Measurements from ENCODE around the gene DOLPP1.
"Not testable (repeated sequence)": the region's sequence is repeated elsewhere in the genome, so short reads cannot be mapped to it uniquely, and the experiment has no call there.

DOLPP1 gene

GRCh38 chr9:129113645-129114304 lies 32.9 kb downstream of the DOLPP1 start:
- DNase-seq: no peak

- no peak for DNase-seq
Observed at GRCh38 chr9:129118799-129119198, 37.9 kb downstream of the DOLPP1 start.

- peak; percentile 21 for DNase-seq
Observed at GRCh38 chr9:129121483-129121882, 40.6 kb downstream of the DOLPP1 start.

- DNase-seq: no peak
Observed at GRCh38 chr9:129122133-129122532, 41.2 kb downstream of the DOLPP1 start.

- DNase-seq: not testable (repeated sequence)
Observed at GRCh38 chr9:129122976-129123375, 42.1 kb downstream of the DOLPP1 start.

- no peak for DNase-seq
Observed at GRCh38 chr9:129124506-129125069, 43.7 kb downstream of the DOLPP1 start.

- peak; percentile 84 for DNase-seq
Observed at GRCh38 chr9:129125478-129125877, 44.6 kb downstream of the DOLPP1 start.

- no peak for DNase-seq
Observed at GRCh38 chr9:129126749-129127618, 46.1 kb downstream of the DOLPP1 start.

GRCh38 chr9:129128689-129129088 lies 47.8 kb downstream of the DOLPP1 start:
- DNase-seq: no peak

GRCh38 chr9:129130271-129130670 lies 49.4 kb downstream of the DOLPP1 start:
- not testable (repeated sequence) for DNase-seq

- no peak for DNase-seq
Observed at GRCh38 chr9:129130791-129131190, 49.9 kb downstream of the DOLPP1 start.

GRCh38 chr9:129131300-129132145 lies 50.6 kb downstream of the DOLPP1 start:
- peak; percentile 58 for DNase-seq

GRCh38 chr9:129133082-129133481 lies 52.2 kb downstream of the DOLPP1 start:
- DNase-seq: no peak

- no peak for DNase-seq
Observed at GRCh38 chr9:129135476-129135875, 54.6 kb downstream of the DOLPP1 start.

GRCh38 chr9:129136446-129137035 lies 55.6 kb downstream of the DOLPP1 start:
- DNase-seq: no peak

- DNase-seq: no peak
Observed at GRCh38 chr9:129137292-129138143, 56.6 kb downstream of the DOLPP1 start.

- no peak for DNase-seq
Observed at GRCh38 chr9:129138144-129138462, 57.2 kb downstream of the DOLPP1 start.

GRCh38 chr9:129138476-129139232 lies 57.7 kb downstream of the DOLPP1 start:
- peak; percentile 37 for DNase-seq

- peak; percentile 89 for DNase-seq
Observed at GRCh38 chr9:129139233-129139992, 58.5 kb downstream of the DOLPP1 start.

- DNase-seq: peak; percentile 100
Observed at GRCh38 chr9:129139993-129140396, 59.1 kb downstream of the DOLPP1 start.

Measured in fibroblast of skin of right quadriceps (primary cell).